Measurements from ENCODE around the gene METTL25B.
A peak's percentile ranks its signal among the peaks of the same experiment; 100 is the strongest.
"Not testable (repeated sequence)": the region's sequence is repeated elsewhere in the genome, so short reads cannot be mapped to it uniquely, and the experiment has no call there.

Gene METTL25B

DNA sequence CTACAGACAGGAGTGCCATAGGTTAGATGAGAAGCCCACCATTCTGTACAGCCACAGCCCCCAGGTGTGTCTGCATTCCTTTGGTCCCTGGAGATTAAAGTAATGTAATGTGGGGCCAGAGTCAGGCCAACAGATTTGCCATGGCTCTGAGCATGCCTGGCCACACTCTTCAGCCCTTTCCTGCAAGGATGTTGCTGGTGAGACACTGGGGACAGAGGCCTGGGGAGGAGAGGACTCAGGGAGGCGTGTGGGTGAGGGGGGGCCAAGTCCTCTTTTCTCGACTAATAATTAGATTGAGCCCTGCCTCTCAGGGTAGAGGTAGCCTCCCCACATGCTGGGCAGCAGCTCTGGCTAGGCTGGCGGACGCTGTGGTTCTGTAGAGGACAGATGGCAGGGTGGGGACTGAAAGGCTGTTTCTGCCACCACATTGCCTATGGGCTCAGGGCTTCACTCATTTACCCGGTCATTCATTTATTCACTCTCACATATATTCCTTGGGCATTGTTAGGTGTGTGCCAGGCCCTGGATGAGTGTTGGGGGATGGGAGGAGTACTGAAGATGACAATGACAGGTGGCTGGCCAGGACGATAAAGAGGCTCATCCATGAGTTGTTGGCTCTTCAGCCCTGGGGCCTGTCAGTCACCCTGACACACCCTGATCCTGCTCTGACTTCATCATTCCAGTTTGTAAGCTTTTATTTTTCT lies 32.0 kb downstream of the METTL25B start:
- H3K4me3 ChIP-seq (ENCODE audit: low read depth in 1 of 2, low read length in 1 of 2), result no peak overlapping the region
- no peaks in the 10 kb centered on the region for H3K36me3 ChIP-seq
- H3K4me1 ChIP-seq (ENCODE audit: control insufficient read depth in 1 of 2, insufficient read depth in 1 of 2, low read depth in 1 of 2, low read length in 1 of 2), result no peaks in the 10 kb centered on the region
- TF ChIP-seq, protein P1, sequence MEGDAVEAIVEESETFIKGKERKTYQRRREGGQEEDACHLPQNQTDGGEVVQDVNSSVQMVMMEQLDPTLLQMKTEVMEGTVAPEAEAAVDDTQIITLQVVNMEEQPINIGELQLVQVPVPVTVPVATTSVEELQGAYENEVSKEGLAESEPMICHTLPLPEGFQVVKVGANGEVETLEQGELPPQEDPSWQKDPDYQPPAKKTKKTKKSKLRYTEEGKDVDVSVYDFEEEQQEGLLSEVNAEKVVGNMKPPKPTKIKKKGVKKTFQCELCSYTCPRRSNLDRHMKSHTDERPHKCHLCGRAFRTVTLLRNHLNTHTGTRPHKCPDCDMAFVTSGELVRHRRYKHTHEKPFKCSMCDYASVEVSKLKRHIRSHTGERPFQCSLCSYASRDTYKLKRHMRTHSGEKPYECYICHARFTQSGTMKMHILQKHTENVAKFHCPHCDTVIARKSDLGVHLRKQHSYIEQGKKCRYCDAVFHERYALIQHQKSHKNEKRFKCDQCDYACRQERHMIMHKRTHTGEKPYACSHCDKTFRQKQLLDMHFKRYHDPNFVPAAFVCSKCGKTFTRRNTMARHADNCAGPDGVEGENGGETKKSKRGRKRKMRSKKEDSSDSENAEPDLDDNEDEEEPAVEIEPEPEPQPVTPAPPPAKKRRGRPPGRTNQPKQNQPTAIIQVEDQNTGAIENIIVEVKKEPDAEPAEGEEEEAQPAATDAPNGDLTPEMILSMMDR (IDR thresholded peaks at IDR 0.05), result no peak
- H3K27ac ChIP-seq, result no peak overlapping the region
- H3K9me3 ChIP-seq, result no peaks in the 10 kb centered on the region
- H3K27me3 ChIP-seq, result no peaks in the 10 kb centered on the region

DNA sequence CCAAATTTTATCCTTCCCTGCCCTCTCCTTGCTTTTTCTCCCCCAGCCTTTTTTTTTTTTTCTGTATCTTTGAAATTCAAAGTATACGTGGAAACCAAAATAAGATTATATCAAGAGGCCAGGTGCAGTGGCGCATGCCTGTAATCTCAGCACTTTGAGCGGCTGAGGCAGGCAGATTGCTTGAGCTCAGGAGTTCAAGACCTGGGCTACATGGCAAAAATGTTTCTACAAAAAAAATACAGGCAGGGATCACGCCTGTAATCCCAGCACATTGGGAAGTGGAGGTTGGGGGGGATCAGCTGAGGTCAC lies 32.5 kb downstream of the METTL25B start:
- TF ChIP-seq, protein P1 (IDR thresholded peaks at IDR 0.05), result no peak
- Histone ChIP-seq H3K9me3 (no peaks in the 10 kb centered on the region), H3K27ac (no peak overlapping the region), H3K27me3 (no peaks in the 10 kb centered on the region), H3K4me3 (ENCODE audit: low read depth in 1 of 2, low read length in 1 of 2) (no peak overlapping the region), H3K4me1 (ENCODE audit: control insufficient read depth in 1 of 2, insufficient read depth in 1 of 2, low read depth in 1 of 2, low read length in 1 of 2) (peaks cover 4% of the 10 kb centered on the region in 2 experiments), H3K36me3 (no peaks in the 10 kb centered on the region)

DNA sequence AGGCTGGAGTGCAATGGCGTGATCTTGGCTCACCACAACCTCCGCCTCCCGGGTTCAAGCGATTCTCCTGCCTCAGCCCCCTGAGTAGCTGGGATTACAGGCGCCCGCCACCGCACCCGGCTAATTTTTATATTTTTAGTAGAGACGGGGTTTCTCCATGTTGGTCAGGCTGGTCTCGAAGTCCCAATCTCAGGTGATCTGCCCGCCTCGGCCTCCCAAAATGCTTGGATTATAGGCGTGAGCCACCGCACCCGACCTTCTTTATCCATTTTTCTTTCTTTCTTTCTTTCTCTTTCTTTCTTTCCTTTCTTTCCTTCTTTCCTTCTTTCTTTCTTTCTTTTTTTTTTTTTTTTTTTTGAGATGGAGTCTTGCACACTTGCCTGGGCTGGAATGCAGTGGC lies 36.9 kb downstream of the METTL25B start:
- not testable (repeated sequence) for H3K27me3 ChIP-seq; H3K9me3 ChIP-seq; H3K36me3 ChIP-seq; H3K4me3 ChIP-seq (ENCODE audit: low read depth in 1 of 2, low read length in 1 of 2)
- Histone ChIP-seq H3K4me1 (ENCODE audit: control insufficient read depth in 1 of 2, insufficient read depth in 1 of 2, low read depth in 1 of 2, low read length in 1 of 2) (peaks cover 33% of the 10 kb centered on the region in 2 experiments), H3K27ac (peak overlapping the region; percentile 92)

DNA sequence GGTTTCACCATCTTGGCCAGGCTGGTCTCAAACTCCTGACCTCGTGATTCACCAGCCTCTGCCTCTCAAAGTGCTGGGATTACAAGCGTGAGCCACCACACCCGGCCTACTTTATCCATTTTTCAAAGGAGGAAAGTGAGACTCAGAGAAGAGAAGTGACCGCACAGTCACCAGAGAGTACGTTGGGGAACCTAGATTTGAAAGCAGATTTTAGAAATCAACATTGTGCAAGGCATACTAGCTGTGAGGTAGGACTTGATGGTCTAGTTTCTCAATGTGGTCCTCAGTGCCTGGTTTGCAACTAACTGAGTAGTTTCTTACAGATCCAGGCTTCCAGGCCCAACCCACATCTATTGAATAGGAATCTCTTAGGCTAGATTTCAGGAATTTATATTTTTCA lies 37.4 kb downstream of the METTL25B start:
- Histone ChIP-seq H3K36me3 (no peaks in the 10 kb centered on the region), H3K27ac (peak overlapping the region; percentile 92), H3K9me3 (no peaks in the 10 kb centered on the region), H3K4me3 (ENCODE audit: low read depth in 1 of 2, low read length in 1 of 2) (peak overlapping the region in 1 of 2 experiments; percentile 9), H3K27me3 (no peaks in the 10 kb centered on the region), H3K4me1 (ENCODE audit: control insufficient read depth in 1 of 2, insufficient read depth in 1 of 2, low read depth in 1 of 2, low read length in 1 of 2) (peaks cover 33% of the 10 kb centered on the region in 2 experiments)
- TF ChIP-seq, protein P1 (IDR thresholded peaks at IDR 0.05), result no peak

DNA sequence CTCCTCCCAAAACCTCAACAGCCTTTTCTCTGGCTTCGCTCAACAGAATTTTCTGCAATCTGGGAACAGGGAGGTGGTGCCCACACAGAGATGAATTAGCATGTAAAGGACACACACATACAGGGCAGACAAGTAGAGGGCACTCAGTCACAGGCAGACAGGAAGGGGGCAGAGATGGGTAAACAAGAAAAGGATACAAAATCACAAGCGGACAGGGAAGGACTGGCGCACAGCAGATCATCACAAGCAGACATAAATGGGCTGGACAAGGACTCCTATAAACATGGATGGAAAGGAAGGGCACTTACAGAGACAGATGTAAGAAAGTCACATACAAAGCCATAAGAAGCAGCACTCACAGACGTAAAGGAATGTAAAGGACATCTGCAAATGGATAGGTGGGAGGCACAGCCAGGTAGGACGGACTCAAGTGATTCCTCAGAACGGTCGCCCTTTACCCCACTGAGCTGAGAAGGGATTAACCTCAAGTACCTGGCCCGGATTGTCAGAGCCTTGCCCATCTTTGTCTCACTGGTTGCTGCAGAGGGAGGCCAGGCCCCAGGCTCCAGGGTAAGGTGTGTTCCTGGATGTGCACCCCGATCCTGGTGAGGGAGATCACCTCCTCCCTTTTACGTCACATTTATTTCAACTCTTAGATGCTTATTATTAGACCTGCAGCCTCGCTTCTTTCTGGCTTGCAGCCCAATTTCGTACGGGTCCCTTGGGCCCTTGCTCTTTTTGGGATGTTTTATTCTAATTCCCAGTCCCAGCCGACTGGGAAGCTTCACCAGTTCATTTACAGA lies 38.2 kb downstream of the METTL25B start:
- TF ChIP-seq, protein P1 (IDR thresholded peaks at IDR 0.05), result no peak
- H3K4me3 ChIP-seq (ENCODE audit: low read depth in 1 of 2, low read length in 1 of 2), result peak overlapping the region; percentile 84 to 89
- peak overlapping the region; percentile 92 for H3K27ac ChIP-seq
- no peaks in the 10 kb centered on the region for H3K9me3 ChIP-seq
- no peaks in the 10 kb centered on the region for H3K36me3 ChIP-seq
- peaks cover 33% of the 10 kb centered on the region in 2 experiments for H3K4me1 ChIP-seq (ENCODE audit: control insufficient read depth in 1 of 2, insufficient read depth in 1 of 2, low read depth in 1 of 2, low read length in 1 of 2)
- no peaks in the 10 kb centered on the region for H3K27me3 ChIP-seq
